HG03354 (cell line): ENCODE results near the gene ALDH3B1.
"Not testable (repeated sequence)": the region's sequence is repeated elsewhere in the genome, so short reads cannot be mapped to it uniquely, and the experiment has no call there.

ENCODE experiments used
- ATAC-seq: cut with Tn5 transposase; IDR thresholded peaks from one replicate; pipeline ENCODE4 v1.9.1; 2021; ENCODE audit warnings: mild to moderate bottlenecking; ENCODE audit not compliant: unreplicated experiment, poor library complexity, severe bottlenecking

The ALDH3B1 gene

GRCh38 chr11:68010090-68011041 is at the start of gene ALDH3B1:
ALDH3B1 (plus strand) TSS chr11:68010327; CDS start chr11:68015298, 4,971 bp downstream.
- ATAC-seq: no peak

- ATAC-seq: not testable (repeated sequence)
These were observed 46.9 kb upstream of the ALDH3B1 start for GRCh38 chr11:67963217-67963616.

GRCh38 chr11:67963879-67964278 is 46.2 kb upstream of the ALDH3B1 start:
- not testable (repeated sequence) for ATAC-seq

- ATAC-seq: not testable (repeated sequence)
These were observed 45.4 kb upstream of the ALDH3B1 start for GRCh38 chr11:67964746-67965145.

- not testable (repeated sequence) for ATAC-seq
These were observed 44.2 kb upstream of the ALDH3B1 start for GRCh38 chr11:67965830-67966348.

GRCh38 chr11:67974746-67975145 is 35.4 kb upstream of the ALDH3B1 start:
- not testable (repeated sequence) for ATAC-seq

GRCh38 chr11:67978766-67979418 is 31.2 kb upstream of the ALDH3B1 start:
- ATAC-seq: not testable (repeated sequence)

GRCh38 chr11:67981226-67981625 is 28.9 kb upstream of the ALDH3B1 start:
- not testable (repeated sequence) for ATAC-seq

- not testable (repeated sequence) for ATAC-seq
These were observed 27.8 kb upstream of the ALDH3B1 start for GRCh38 chr11:67982255-67982857.

- ATAC-seq: no peak
These were observed 26.2 kb upstream of the ALDH3B1 start for GRCh38 chr11:67983951-67984350.

GRCh38 chr11:67985302-67985701 is 24.8 kb upstream of the ALDH3B1 start:
- ATAC-seq: not testable (repeated sequence)

GRCh38 chr11:67990546-67991346 is 19.4 kb upstream of the ALDH3B1 start:
- ATAC-seq: not testable (repeated sequence)

GRCh38 chr11:67991347-67992121 is 18.6 kb upstream of the ALDH3B1 start:
- not testable (repeated sequence) for ATAC-seq

- not testable (repeated sequence) for ATAC-seq
These were observed 16.3 kb upstream of the ALDH3B1 start for GRCh38 chr11:67993821-67994220.

- not testable (repeated sequence) for ATAC-seq
These were observed 15.7 kb upstream of the ALDH3B1 start for GRCh38 chr11:67994387-67994786.

GRCh38 chr11:67995129-67995528 is 15.0 kb upstream of the ALDH3B1 start:
- not testable (repeated sequence) for ATAC-seq

- ATAC-seq: not testable (repeated sequence)
These were observed 14.5 kb upstream of the ALDH3B1 start for GRCh38 chr11:67995579-67995978.

- ATAC-seq: no peak
These were observed 14.1 kb upstream of the ALDH3B1 start for GRCh38 chr11:67996051-67996450.
